HG02852 (cell line): Measurements from ENCODE around the gene INA.

Experiments used
- ATAC-seq: cut with Tn5 transposase; IDR thresholded peaks from one replicate; pipeline ENCODE4 v1.9.1; 2021; ENCODE audit warnings: mild to moderate bottlenecking, moderate library complexity; ENCODE audit not compliant: unreplicated experiment

INA gene

GRCh38 chr10:103273041-103273441, 3.9 kb upstream of the INA start:
- no peak for ATAC-seq

GRCh38 chr10:103276251-103276895, 565 bp upstream of the INA start:
- no peak for ATAC-seq

GRCh38 chr10:103277713-103278536, 987 bp downstream of the INA start:
- ATAC-seq: no peak

GRCh38 chr10:103278537-103278823, 1.5 kb downstream of the INA start:
- no peak for ATAC-seq

GRCh38 chr10:103278862-103279298, 1.9 kb downstream of the INA start:
- no peak for ATAC-seq

GRCh38 chr10:103280031-103280430, 3.1 kb downstream of the INA start:
- ATAC-seq: no peak

- ATAC-seq: no peak
Observed at GRCh38 chr10:103280506-103280905, 3.6 kb downstream of the INA start.

GRCh38 chr10:103281753-103282152, 4.8 kb downstream of the INA start:
- no peak for ATAC-seq

GRCh38 chr10:103282961-103283360, 6.0 kb downstream of the INA start:
- no peak for ATAC-seq

GRCh38 chr10:103284170-103284569, 7.2 kb downstream of the INA start:
- no peak for ATAC-seq

GRCh38 chr10:103287992-103288391, 11.1 kb downstream of the INA start:
- no peak for ATAC-seq

- no peak for ATAC-seq
Observed at GRCh38 chr10:103291588-103291987, 14.7 kb downstream of the INA start.

GRCh38 chr10:103295374-103296015, 18.6 kb downstream of the INA start:
- no peak for ATAC-seq

GRCh38 chr10:103307594-103307993, 30.7 kb downstream of the INA start:
- ATAC-seq: no peak

GRCh38 chr10:103310197-103310596, 33.3 kb downstream of the INA start:
- no peak for ATAC-seq

GRCh38 chr10:103316087-103316486, 39.1 kb downstream of the INA start:
- no peak for ATAC-seq

- no peak for ATAC-seq
Observed at GRCh38 chr10:103327906-103328305, 51.0 kb downstream of the INA start.

GRCh38 chr10:103333934-103334520, 57.1 kb downstream of the INA start:
- no peak for ATAC-seq

- ATAC-seq: no peak
Observed at GRCh38 chr10:103334567-103334966, 57.6 kb downstream of the INA start.

GRCh38 chr10:103336370-103336769, 59.4 kb downstream of the INA start:
- ATAC-seq: no peak
